HG03196 (cell line): Measurements from ENCODE around the gene SYNDIG1.

ENCODE experiments used
- ATAC-seq: cut with Tn5 transposase; IDR thresholded peaks from one replicate; pipeline ENCODE4 v1.9.1; 2021; ENCODE audit not compliant: unreplicated experiment

SYNDIG1 gene

DNA sequence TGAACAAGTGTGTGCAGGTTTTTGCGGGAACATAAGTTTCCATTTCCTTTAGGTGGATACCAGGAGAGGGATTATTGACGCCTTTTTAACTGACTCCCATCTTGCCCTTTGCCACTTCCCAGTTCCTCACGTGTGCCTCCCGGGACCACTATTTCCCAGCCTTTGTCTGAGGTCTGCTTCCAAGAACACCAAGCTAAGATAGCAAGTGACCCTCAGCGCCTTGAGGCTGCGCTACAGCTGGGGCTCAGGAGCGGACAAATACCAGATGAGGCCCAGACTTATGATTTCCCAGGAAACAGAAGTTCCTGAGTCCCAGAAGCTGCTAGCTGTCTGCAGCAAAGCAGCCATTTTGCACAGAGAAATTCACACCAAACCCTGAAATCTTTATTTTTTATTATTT is 216.7 kb downstream of the SYNDIG1 start:
- ATAC-seq: no peak

DNA sequence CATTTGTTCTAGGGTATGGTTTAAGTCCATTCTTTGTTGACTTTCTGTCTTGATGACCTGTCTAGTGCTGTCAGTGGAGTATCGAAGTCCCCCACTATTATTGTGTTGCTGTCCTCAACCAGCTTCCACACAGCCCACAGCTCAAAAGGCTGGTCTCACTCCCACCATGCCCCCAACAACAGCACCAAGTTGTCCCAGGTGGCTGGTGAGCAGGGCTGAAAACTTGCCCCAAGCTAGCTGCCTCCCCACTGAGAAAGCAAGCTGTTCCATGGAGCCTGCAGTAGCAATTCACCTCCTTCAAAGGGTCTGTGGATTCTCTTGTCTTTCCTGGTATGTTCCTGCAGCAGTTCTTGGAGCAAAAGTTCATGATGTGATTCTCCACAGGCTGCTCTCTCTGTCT is 221.0 kb downstream of the SYNDIG1 start:
- no peak for ATAC-seq

DNA sequence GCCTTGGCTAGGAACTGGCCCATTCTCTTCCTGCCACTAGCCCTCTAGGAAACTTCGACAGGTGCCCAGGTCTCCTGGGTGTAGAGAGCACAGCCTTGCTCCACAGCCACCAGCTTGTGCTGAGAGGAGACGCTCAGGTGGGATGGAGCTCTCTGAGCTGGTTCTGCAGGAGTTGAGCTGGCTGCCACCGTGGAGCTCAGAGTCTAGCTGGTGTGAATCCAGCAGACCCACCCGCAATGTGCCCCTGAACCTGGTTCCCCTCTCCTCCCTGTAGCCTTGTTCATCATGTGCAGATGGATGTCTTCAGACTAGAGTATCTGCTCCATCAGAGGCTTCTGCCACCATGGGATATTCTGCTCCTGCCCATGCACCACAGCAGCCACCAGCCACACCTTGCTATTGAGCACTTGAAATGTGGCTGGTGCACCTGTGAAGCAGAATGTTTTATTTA is 222.5 kb downstream of the SYNDIG1 start:
- no peak for ATAC-seq

DNA sequence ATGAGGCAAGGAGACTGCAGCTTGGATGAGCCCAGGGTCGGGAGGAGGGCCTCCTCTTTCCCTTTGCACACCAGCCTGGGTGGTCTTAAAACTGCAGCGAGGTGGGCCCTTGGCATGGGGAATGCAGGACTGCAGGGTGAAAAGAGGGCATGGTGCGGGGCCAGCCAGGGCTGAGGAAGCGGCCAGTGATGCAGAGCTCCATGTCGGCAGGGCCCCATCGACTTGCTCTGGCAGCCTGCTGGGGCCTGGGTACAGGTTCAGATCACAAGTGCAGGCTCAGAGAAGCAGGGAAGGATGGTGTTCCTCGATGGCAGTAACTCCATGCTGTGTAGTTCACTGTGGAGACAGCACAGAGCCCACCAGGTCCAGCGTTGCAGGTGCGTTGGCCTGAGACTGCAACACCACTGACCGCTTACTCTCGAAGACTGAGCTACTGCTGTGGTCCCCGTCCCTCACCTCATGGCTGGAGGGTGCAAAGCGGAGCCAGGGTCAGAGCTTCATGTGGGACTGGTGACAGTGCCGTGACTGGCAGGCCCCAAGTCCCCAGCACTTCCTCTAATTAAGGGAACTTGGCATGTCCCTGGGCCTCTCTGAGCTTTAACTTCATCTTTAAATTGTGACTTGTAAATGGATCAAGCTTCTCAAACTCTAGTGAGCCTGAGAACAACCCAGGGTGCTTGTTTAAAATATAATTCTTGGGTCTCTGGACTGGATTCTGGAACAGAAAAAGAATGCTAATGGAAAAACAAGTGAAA is 223.2 kb downstream of the SYNDIG1 start:
- no peak for ATAC-seq

DNA sequence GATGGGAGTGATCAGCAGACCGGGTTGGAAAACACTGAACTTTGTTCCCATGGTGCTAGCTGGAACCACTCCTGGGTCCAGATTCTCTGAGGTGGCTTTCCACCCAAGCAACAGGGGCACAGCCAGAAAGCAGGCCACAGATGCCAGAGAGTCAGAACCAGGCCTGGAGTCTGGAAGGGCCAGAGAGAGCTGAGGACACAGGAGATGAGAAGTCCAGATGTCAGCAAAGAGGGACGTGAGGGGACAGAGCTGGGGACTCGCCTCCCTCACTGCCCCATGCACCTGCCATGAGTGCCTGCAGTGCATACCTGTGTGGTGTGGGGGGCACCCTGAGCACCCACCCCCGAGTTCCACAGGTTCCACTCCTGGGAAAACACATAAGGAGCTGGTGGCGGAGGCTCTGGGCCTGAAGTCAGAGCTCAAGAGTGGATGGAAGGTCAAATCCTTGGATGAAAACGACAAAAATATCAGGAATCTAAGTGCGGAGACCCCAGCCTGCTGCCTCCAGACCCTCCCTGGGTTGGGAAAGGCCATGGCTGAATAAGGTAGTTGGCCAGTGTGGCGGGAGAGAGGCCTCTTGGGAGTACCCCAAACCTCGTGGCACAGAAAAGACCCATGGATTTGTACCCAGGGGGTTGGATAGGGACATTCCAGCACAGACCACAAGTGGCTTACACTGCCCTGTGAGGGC is 224.2 kb downstream of the SYNDIG1 start:
- no peak for ATAC-seq

DNA sequence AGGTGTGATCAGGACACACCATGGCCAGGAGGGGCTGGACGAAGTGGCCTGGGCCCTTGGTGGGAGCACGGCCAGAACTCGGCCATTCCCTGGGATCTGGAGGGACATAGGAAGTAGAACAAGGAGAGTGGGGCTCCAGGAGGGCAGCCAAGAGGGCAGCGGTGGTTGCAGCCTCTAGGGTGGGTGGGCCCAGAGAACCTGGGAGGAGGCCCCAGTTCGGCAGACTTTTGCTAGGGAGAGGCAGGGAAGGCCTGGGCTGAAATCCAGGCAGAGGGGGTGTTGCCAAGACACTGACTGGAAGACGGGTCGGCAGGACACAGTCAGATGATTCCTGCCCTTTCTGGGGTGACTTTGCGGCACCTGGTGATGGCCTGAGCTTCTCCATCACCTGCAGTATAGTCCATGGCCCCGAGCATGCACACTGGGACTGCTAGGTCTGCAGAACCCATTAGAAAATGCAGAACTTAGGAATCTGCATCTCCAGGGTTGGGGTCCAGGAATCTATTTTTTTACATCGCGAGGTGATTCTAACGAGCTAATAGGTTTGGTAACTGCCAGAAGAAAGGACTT is 224.8 kb downstream of the SYNDIG1 start:
- ATAC-seq: no peak

DNA sequence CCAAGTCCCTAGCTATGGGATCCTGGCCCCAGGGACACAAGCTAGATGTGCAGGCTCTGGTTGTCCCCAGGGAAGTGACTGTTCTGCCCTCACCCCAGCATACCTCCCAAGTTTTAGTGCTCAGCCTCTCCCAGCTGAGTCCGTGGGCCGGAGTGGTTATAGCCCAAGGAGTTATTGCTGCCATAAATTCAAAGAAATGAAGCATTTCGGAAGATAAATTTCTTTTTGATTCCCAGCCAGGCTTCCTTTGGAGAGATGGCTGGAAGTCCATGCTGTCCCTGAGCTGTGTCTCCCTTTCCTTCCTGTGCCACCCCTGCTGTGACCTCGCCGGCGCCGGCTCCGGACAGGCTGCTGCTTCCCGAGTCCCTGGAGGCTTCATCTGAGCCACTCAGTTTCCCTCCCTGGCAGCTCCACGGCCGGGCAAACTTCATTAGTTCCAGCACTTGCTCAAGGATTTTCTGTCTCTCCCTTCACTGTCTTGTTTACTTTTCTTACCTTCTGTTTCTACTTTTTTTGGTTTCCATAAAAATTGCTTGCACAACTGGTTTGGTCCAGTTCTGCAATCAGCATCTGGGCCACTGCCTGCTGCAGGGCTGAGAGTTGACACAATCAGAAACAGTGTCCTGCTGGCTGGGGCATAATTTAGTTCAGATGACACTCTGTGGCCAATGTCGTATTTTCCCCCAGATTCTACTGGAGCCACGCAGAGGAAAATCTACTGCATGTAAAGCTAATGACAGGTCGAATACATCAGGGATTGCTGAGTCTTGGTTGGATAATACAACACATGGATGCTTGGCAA is 225.5 kb downstream of the SYNDIG1 start:
- ATAC-seq: no peak

DNA sequence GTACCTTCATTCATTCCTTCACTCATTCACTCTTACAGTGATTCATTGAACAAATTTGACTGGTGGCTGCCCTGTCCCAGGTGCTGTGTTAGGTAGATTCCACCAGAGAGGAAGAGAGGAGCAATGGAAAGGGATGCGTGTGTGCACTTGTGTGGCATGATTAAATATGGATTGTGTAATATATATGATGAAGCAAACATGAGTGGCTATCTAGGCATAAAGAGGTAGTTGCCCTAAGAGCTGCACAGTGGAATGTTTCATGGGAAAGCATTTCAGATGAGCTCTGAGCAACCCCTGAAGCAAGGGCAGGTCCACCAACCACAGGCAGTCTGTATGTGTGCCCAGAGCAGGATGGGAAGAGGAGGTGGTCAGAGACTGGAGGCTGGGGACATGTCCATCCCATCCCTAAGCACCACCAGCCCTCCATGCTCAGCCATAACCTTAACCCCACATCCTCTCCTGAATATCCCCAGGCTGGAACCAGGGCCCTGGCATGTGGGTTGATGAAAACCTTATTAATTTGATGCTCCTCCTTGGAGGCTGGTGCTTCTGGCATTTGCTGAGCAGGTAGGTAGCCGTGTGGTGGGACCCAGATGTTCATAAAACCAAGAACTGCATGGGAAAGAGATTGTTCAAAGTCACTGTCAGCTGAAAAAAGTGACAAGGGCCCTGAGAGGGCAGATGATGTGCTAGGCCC is 226.2 kb downstream of the SYNDIG1 start:
- ATAC-seq: no peak

DNA sequence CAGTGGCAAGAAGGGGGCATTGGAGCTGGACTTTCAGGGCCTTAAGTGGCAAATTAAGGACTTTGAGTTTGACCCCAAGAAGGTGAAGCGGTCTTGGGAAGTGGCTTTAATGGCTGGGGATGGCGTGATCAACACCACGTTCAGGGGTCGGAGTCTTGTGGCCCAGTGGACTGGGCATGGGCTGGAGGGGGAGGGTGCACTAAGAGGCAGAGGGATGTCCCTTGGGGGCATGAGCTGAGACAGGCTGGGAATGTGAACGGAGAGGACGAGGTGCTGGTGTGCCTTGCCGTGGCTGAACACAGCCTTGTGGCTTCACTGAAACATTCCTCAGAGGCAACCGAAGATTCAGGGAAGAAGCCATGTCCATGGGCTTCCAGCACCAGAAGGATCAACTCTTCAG is 227.0 kb downstream of the SYNDIG1 start:
- ATAC-seq: no peak

DNA sequence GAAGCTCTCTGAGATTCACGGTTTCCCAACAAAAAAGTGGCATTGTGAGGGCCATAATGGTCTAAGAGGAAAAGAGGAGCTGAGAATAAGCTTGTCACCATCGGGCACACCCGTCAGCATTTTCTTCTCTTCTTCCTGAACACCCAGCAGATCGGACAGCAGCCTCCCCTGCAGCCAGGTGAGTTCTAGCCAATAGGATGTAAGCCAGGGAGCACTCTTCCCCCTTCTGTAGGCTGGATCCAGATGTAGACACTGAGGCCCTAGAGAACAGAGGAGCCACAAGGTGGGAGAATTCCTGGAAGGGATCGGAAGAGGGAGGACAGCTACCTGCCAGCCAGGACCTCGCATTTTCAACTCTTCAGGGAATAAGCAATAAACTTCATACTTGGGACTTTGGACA is 228.0 kb downstream of the SYNDIG1 start:
- ATAC-seq: no peak

DNA sequence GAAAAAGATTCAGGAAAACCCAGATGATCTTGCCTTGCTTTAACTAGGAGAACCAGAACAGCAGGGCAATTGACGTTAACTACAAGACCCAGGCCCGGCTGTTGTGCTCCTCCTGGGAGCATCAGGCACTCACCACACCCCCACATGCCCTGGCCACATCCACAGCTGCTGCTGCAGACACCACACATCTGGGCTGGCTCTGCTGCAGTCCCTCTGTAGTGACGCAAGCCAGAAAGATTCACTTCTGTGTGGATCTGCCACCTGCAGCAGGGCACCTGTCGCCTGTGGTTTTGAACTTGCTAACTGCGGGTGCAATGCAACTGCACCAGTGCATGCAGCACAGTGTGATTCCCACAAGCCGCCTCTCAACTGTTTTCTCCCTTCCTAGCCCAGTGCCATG is 228.8 kb downstream of the SYNDIG1 start:
- no peak for ATAC-seq

DNA sequence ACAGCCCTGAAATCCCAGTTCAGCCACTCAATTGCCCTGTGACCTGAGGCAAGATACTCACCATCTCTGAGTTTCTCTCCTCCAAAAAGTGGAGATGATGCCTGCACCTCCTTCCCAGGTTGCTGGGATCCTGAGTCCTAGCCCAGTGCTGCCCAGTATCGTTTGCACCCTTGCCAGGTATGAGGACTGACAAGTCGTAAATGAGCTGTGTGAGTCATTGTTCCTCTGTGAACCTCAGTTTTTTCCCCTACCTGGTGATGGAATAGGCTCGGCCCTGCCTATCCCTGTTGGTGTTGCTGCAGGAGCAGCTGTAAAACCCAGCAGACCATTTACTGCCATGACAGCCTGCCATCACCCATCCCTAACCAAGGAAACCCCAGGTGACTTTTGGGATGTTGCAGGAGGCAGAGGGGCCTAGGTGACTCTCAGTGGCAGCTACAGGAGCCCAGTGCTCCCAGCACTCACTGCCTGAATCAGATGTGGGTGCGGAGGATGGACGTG is 229.3 kb downstream of the SYNDIG1 start:
- ATAC-seq: no peak

DNA sequence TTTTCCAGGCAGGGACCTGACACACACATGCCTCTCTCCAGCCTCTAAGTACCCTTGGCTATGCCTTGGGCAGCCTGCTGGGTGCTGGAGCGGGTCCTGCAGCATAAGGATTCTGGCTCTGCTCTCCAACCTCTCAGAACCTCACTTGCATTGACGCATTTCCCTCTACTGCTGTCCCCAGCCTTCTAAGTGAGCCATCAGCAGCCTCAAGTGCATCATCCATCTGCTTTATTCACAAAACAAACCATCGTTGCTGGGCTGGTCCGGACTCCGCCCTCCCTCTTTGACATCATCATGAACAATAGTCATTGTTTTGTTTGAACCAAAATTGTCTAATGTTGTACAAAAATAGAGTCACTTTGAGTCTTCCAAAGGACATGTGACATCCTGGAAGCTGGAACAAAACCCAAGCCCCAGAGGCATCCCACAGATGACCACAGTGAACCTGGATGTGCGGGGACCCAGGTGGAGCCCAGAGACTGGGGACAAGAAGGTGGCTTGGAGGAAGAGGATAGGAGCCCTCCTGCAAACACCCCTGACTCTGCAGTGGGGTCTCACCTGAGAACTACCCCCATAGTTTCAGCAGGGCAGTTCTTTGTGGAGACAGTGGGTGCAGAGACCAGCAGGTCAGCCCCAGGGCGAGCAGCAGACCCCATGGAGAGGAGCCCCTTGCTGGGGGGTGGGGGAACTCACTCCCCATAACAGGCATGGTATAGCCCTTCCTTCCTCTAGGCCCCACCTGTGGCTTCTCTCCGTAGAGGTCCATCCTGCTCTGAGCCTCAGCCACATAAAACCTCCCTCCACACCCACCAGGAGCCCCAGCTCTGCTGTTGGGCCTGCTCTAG is 230.1 kb downstream of the SYNDIG1 start:
- no peak for ATAC-seq

DNA sequence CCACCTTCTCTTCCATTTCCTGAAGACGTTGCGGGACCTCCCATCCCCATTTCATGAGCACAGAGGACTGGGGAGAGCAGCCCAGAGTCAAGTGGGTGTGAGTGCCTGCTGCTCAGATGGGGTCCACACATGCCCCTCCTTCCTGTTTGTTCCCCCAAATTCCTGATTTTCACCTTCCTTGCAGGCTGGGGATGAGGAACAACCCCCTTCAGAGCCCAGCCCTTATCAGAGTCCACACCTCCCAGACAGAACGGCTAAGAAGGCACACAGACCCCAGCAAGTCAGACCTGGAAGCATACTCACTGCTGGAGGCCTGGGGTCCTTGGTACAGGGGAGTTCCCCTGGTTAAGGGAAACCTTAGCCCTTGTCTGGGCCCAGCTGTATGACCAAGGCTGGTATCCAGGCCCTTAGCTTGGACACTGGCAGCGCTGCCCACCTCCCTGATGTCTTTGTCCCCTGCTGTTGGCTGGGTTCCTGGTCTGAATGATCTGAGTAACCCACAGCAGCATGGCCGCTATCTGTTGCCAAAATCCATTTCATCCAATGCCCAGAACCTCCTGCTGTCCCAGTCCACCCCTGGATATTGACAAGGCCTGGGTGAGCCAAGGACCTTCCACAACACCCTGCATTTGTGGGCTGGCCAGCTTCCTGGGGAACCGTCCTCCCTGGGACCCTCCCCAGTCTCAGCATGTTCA is 230.9 kb downstream of the SYNDIG1 start:
- ATAC-seq: no peak

DNA sequence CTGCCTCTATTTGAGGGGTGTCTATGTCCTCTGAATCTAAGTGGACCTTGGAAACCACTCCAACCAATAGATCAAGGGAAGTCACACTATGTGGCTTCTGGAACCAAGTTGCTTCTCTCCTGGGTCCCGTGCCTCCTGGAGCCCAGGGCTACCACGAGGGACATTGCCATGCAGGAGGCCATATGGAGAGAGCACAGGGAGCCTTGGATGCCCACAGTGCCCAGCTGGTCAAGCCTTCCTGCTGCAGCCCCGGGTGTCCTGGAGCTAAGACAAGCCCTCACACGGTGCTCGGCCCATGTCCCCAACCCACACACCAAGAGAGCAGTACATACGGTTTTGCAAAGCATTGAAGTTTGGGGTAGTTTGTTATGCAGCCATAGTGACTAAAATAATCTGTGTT is 231.6 kb downstream of the SYNDIG1 start:
- no peak for ATAC-seq

DNA sequence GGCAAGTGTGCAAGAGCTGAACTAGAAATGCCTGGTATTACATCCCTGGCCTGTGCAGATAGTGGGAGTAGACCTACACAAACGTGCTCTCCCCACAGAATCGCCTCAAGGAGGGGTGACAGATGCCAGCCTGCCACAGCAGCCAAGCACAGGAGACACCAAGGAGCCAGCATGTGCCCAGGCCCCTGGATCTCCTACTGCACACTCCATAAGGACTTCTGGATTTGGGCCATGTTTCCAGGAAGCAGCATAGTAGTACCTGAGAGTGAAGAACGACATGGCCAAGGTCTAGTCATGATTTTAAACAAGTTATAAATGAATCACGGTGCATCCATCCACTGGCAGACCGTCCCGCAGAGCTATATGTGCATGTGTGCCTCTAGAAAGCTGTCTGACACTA is 232.2 kb downstream of the SYNDIG1 start:
- no peak for ATAC-seq

DNA sequence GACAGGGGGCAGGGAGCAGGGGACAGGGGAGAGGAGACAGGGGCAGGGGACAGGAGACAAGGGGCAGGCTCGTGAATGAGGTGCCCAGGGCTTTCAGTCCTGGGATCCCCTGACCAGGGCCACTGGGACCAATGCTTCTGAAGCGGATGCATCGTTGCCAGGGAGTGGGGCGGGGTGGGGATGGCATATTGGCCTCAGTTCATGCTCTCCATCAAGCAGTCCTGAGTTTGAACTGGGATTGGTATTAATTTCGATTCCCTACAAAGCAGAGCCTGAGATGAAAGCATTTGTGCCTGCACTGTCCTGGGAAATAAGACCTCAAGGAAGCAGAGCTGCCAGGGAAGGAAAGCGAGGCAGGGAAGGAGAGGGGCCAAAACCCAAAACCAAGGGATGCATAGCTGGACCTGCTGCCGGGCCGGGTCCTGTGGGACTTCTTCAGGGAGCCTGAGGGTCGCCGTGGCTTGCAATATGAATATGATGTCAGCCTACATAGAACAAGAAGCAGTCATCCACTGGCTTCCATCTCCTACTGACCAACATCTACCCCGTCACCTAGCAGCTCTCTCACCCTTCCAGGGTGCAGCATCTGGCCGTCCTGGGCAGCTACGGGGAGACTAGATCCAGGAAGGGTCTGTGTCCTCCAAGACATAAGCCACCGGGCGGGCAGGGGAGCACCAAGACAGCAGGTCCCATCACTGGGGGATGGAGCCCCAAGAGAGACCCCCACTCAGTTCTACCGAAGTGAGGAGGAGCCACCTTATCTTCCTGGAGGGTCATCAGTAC is 233.3 kb downstream of the SYNDIG1 start:
- ATAC-seq: no peak

DNA sequence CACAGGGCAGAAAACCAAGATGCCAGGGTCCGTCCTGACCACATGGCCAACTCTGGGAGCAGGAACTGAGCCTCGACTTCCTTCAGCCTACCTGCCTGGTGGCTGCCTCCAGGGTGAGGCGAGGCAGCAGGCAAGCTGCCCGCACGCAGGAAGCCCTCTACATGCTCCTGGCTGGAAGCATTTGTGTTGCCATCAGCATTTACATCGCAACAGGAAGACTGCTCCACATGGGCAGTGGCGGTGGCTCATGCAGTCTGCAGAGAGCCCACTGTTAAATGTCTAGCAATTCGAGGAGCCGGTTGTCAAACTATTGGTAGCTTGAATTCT is 233.8 kb downstream of the SYNDIG1 start:
- ATAC-seq: no peak

DNA sequence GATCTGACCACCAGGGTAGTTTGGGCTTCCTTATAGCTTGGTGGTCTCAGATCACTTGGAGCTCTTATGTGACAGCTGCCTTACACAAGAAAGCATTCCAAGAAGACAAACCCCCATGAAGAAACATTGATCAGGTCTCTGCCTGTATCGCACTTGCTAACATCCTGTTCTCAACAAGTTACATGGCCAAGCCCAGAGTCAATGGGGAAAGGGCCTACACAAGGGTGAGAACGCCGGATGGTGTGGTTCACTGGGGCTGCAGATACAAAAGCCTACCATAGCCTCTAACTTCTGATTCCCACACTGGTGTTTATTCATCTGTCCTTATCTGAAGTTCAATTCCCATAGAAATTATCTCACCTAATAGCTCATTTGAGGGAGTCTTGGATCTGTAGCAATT is 235.5 kb downstream of the SYNDIG1 start:
- ATAC-seq: no peak
